ENCODE measurements around the gene TASL.
"Not testable (repeated sequence)": the region's sequence is repeated elsewhere in the genome, so short reads cannot be mapped to it uniquely, and the experiment has no call there.

Gene TASL

GRCh38 chrX:30573125-30573524 lies 4.4 kb downstream of the TASL start:
- DNase-seq: no peak

DNA sequence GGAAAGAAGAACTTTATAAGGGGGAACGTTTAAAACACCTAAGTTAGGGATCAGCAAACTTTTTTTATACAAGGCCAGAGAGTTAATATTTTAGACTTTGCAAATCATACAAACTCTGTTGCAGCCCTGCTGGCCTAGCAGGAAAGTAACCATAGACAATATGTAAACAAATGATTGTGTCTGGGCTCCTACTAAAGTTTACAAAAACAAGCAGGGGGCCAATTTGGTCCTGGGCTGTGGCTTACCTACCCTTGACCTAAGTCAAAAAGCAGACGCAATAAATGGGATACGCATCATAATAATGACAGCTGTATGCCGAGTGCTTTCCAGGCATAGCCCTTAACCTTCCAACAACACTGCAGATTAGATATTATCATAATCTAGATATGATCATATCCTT lies 4.9 kb downstream of the TASL start:
- no peak for DNase-seq

DNA sequence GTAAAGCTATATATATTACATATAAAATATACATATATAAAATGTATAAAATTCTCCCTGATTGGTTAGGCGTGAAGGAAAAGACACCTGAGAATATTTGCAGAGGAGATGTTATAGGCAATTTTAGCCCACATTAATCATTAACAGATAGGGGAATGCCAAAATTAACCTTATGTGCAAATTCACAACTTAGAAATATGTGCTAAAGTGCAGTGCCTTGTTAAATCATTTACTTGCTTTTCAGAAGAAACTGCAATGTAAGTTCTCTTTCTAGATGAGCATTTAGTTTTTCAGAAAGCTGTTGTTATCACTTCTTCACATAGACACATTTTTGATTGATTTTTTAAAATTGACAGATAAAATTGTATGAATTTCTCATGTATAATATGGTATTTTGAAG lies 5.6 kb downstream of the TASL start:
- DNase-seq: no peak

- peak; percentile 32 for DNase-seq
These were observed 7.1 kb downstream of the TASL start for GRCh38 chrX:30570505-30570904.

DNA sequence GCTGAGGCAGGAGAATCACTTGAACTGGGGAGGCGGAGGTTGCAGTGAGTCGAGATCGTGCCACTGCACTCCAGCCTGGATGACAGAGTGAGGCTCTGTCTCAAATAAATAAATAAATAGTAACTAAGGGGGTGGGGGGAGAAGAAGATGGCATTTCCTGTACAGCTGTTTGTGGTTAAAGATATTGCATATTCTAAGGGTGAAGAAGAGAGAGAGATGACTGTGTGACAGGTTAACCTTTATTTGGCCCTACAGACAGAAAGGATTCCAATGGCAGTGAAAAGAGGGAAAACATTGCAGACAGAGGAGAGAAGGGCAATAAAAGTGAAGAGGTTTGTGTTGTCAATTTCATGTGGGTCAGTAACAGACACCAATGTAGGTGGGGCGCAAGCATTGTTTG lies 9.4 kb downstream of the TASL start:
- no peak for DNase-seq

- DNase-seq: not testable (repeated sequence)
These were observed 14.5 kb downstream of the TASL start for GRCh38 chrX:30563070-30563469.

DNA sequence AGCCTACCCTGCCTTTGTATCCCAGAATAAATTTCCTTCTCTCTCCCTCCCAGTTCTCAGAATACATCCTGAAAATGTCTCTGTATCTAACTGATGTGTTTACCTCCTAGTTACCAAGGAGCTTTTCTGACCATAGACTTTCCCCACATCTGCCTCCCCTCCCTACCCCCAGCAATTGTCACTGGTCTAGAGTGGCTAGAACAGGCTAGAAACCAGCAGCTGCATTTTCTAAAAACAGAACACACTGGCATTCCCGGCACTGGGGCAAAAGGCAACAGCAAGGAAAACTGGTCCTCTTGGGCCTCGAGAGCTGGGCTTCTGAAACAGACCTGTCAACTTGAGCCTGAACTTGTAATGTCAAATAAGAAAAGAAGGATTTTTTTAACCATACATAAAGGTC lies 16.4 kb downstream of the TASL start:
- no peak for DNase-seq

DNA sequence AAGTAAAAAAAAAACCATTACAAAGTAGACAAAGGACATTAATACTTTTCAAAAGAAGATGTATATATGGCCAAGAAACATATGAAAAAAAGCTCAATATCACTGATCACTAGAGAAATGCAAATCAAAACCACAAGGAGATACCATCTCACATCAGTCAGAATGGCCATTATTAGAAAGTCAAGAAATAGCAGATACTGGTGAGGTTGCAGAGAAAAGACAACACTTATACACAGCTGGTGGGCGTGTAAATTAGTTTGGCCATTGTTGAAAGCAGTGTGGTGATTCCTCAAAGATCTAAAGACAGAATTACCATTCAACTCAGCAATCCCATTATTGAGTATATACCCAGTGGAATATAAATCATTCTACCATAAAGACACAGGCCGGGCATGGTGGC lies 39.3 kb downstream of the TASL start:
- no peak for DNase-seq

- DNase-seq: no peak
These were observed 43.7 kb downstream of the TASL start for GRCh38 chrX:30533835-30534234.

DNA sequence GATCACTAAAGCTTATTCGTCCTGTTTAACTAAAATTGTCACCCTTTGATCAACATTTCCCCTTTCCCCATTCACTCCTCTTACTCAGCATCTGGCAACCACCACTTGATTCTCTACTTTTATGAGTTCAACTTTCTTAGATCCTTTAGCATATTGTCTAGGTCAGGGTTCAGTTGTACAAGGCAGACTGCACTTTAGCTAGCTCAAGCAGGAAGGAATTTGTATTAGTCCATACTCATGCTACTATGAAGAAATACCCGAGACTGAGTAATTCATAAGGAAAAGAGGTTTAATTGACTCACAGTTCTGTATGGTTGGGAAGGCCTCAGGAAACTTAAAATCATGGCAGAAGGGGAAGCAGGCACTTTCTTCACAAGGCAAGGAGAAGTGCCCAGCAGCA lies 44.3 kb downstream of the TASL start:
- DNase-seq: no peak

DNA sequence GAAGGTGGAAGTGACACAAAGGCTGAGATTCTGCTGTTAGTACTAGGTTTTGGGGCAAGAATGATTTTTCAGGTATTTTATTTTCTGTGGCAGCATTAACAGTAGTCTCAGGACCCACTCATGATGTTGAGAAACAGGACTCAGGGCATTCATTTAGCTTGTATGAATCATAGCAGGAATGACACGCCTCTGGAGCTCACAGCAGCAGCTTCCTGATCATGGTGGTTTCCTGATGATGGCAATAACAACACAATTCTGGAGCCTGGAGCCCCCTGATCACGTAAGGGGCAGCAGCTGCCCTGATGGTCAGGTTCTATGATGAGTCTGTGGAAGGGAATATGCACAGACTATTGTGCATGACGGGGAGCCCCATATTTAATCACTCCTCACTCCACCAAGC lies 47.0 kb downstream of the TASL start:
- no peak for DNase-seq

- DNase-seq: no peak
These were observed 51.8 kb downstream of the TASL start for GRCh38 chrX:30525732-30526131.

DNA sequence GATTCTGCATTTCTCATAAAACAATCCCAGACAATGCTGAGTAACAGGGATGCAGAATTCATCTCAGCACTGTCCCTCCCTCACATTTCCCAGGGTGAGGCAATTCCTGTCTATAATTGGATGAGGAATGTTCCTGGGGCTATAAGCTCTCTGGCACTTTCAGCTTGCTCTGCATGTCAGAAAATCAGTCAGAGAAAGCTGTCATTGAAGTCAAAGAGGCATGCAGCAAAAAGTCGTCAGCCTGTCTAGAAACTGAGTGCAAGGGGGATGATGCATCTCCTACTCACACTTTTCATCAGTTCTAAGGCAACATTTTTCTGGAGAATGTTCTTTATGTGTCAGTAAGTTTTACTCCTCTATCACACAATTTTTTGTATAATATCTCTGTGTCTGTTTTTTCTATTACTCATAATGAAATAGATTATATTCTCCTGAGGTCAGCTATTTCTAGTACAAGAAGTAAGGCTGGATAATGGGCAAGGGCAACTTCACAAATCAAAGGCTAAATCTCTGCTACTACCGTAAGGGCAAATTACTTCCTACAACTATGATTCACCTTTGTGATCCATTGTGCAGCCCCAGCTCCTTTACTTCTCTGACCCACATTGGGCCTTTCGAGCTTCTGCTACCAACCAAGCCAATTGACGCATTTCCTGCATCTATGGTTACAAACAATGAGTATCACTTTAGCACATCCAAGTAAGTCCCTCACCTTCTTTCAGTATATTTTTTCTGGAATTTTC lies 56.0 kb downstream of the TASL start:
- no peak for DNase-seq

DNA sequence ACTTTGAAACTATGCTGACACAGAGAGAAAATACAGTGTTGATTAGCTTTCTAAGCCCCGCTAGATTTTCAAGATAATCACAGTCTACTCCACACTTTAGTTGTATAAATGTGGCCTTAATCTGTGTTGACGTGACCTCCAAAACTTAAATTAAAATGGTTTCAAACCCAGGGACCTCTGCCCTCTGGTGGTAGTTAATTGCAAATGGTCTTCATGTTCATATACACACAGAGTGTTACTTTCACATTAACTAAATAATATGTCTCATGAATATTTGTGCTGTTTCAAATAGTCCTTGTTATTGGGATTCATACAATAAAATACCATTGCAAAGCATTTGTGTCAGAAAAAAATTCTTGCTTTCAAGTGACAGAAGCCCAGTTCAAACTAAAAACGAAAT lies 64.3 kb downstream of the TASL start:
- DNase-seq: no peak
